ENCODE measurements around the gene PHLDA1.
"Not testable (repeated sequence)": the region's sequence is repeated elsewhere in the genome, so short reads cannot be mapped to it uniquely, and the experiment has no call there.

DNA sequence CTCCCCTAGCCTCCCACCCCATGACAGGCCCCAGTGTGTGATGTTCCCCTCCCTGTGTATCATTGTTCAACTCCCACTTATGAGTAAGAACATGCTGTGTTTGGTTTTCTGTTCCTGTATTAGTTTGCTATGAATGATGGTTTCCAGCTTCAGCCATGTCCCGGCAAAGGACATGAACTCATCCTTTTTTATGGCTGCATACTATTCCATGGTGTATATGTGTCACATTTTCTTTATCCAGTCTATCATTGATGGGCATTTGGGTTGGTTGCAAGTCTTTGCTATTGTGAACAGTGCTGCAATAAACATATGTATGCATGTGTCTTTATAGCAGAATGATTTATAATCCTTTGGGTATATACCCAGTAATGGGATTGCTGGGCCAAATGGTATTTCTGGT lies 43.9 kb downstream of the PHLDA1 start:
- TF ChIP-seq EZH2 (IDR thresholded peaks at IDR 0.05; ENCODE audit: insufficient read depth, poor library complexity, severe bottlenecking); EZH2phosphoT487 (IDR thresholded peaks at IDR 0.05; ENCODE audit: insufficient read depth, low read depth): not testable (repeated sequence)

All from GM23248 (cell line).